HG03442 (cell line): Measurements from ENCODE around the gene UNC45A.
A peak's percentile ranks its signal among the peaks of the same experiment; 100 is the strongest.
"Not testable (repeated sequence)": the region's sequence is repeated elsewhere in the genome, so short reads cannot be mapped to it uniquely, and the experiment has no call there.

ENCODE experiments used
- ATAC-seq: cut with Tn5 transposase; IDR thresholded peaks from one replicate; pipeline ENCODE4 v1.9.1; 2021; ENCODE audit warnings: mild to moderate bottlenecking, moderate library complexity; ENCODE audit not compliant: unreplicated experiment

Gene UNC45A

GRCh38 chr15:90934949-90935751 lies at the start of gene UNC45A:
Gene UNC45A (plus strand): TSS chr15:90935285. CDS start chr15:90935325, 40 bp downstream.
- peak; percentile 65 for ATAC-seq

- no peak for ATAC-seq
Measured at GRCh38 chr15:90885432-90886290, 49.4 kb upstream of the UNC45A start.

- ATAC-seq: no peak
Measured at GRCh38 chr15:90886291-90886614, 48.8 kb upstream of the UNC45A start.

GRCh38 chr15:90887037-90887481 lies 48.0 kb upstream of the UNC45A start:
- ATAC-seq: no peak

GRCh38 chr15:90889313-90889730 lies 45.8 kb upstream of the UNC45A start:
- ATAC-seq: no peak

- no peak for ATAC-seq
Measured at GRCh38 chr15:90889736-90890456, 45.2 kb upstream of the UNC45A start.

GRCh38 chr15:90890839-90891238 lies 44.2 kb upstream of the UNC45A start:
- no peak for ATAC-seq

- ATAC-seq: no peak
Measured at GRCh38 chr15:90891346-90891949, 43.6 kb upstream of the UNC45A start.

- ATAC-seq: no peak
Measured at GRCh38 chr15:90892023-90892422, 43.1 kb upstream of the UNC45A start.

GRCh38 chr15:90892498-90893174 lies 42.4 kb upstream of the UNC45A start:
- no peak for ATAC-seq

GRCh38 chr15:90893175-90894090 lies 41.7 kb upstream of the UNC45A start:
- no peak for ATAC-seq

- ATAC-seq: no peak
Measured at GRCh38 chr15:90895571-90896117, 39.4 kb upstream of the UNC45A start.

GRCh38 chr15:90897131-90897655 lies 37.9 kb upstream of the UNC45A start:
- not testable (repeated sequence) for ATAC-seq

GRCh38 chr15:90901175-90902039 lies 33.7 kb upstream of the UNC45A start:
- no peak for ATAC-seq

GRCh38 chr15:90902040-90902839 lies 32.8 kb upstream of the UNC45A start:
- ATAC-seq: peak; percentile 72

GRCh38 chr15:90902840-90903732 lies 32.0 kb upstream of the UNC45A start, which contains the start of gene MAN2A2:
Gene MAN2A2 (plus strand): TSS chr15:90903302. CDS start chr15:90904208, 906 bp downstream.
- peak; percentile 47 for ATAC-seq
